IMR-90 (cell line): ENCODE results near the gene MICALL2. TPM values are rescaled to one million over a fixed set of nuclear protein-coding genes. Genes with fewer than 3 reads are reported as not detected.

Source experiments
- ATAC-seq: fragments of 200-7000 bp; cut with Tn5 transposase; 2 replicates; pipeline ENCODE4 v1.9.1; 2020; ENCODE audit warnings: low read depth, mild to moderate bottlenecking, moderate library complexity
- BruUV-seq: library from RNA; stranded (reverse); fragments of 400-500 nt; replicated peaks from 2 replicates; lab custom pipeline; 2021; lab: Mats Ljungman, UMichigan
- CTCF ChIA-PET: fragments of 300-600 bp; formaldehyde crosslinking; extraction: SDS; loops from one replicate; lab custom pipeline; 2021; ENCODE audit warnings: antibody characterized with exemption; lab: Yijun Ruan, JAX
- POLR2A ChIA-PET: fragments of 300-600 bp; sonication (Branson Sonifier 250); formaldehyde crosslinking; loops from one replicate; lab custom pipeline; 2022; ENCODE audit warnings: antibody characterized with exemption; ENCODE audit not compliant: unreplicated experiment; lab: Charles Lee
- DNase-seq: peaks from one replicate; pipeline ENCODE4 v3.0.0; 2013
- H2AFZ ChIP-seq: replicated peaks from 2 replicates; pipeline ENCODE3; 2013; ENCODE audit warnings: low read length, mild to moderate bottlenecking; ENCODE audit not compliant: poor library complexity
- H2AK5ac ChIP-seq: 2 replicates; pipeline ENCODE4 v1.6.1; 2013; ENCODE audit warnings: low read depth, low read length, inconsistent platforms
- H2AK9ac ChIP-seq: replicated peaks from 2 replicates; pipeline ENCODE3; 2013; ENCODE audit warnings: mild to moderate bottlenecking, low read depth, low read length, moderate library complexity; ENCODE audit not compliant: poor library complexity
- H2BK120ac ChIP-seq: 2 replicates; pipeline ENCODE4 v1.6.1; 2013; ENCODE audit warnings: low read depth, low read length, inconsistent platforms
- H2BK15ac ChIP-seq: 3 replicates; pipeline ENCODE4 v1.6.1; 2013; ENCODE audit warnings: low read depth, low read length, inconsistent platforms
- H2BK20ac ChIP-seq: 2 replicates; pipeline ENCODE4 v1.6.1; 2013; ENCODE audit warnings: low read depth, mild to moderate bottlenecking, inconsistent platforms, low read length, moderate library complexity
- H2BK5ac ChIP-seq: 2 replicates; pipeline ENCODE4 v1.6.1; 2013; ENCODE audit warnings: mild to moderate bottlenecking, low read depth, low read length, inconsistent platforms; ENCODE audit not compliant: poor library complexity, severe bottlenecking
- H3K14ac ChIP-seq: replicated peaks from 2 replicates; pipeline ENCODE4 v1.6.1; 2013; ENCODE audit warnings: low read depth, low read length, inconsistent platforms
- H3K18ac ChIP-seq: 2 replicates; pipeline ENCODE4 v1.6.1; 2013; ENCODE audit warnings: low read depth, low read length, control low read depth
- H3K23ac ChIP-seq: 2 replicates; pipeline ENCODE4 v1.6.1; 2013; ENCODE audit warnings: low read depth, low read length, inconsistent platforms
- H3K27ac ChIP-seq: 2 replicates; pipeline ENCODE4 v1.5.1; 2013; ENCODE audit warnings: mild to moderate bottlenecking, control low read depth, low read length; ENCODE audit not compliant: insufficient read depth
- H3K27me3 ChIP-seq: 2 replicates; pipeline ENCODE4 v1.6.1; 2013; ENCODE audit warnings: low read length; ENCODE audit not compliant: control insufficient read depth, insufficient read depth
- H3K36me3 ChIP-seq: 2 replicates; pipeline ENCODE4 v1.6.1; 2013; ENCODE audit warnings: low read length, mixed read lengths; ENCODE audit not compliant: control insufficient read depth, insufficient read depth
- H3K4ac ChIP-seq: 2 replicates; pipeline ENCODE4 v1.6.1; 2013; ENCODE audit warnings: low read depth, low read length, inconsistent platforms
- H3K4me1 ChIP-seq: 2 replicates; pipeline ENCODE4 v1.6.1; 2013; ENCODE audit warnings: low read length, mixed read lengths; ENCODE audit not compliant: control insufficient read depth, insufficient read depth
- H3K4me2 ChIP-seq: 2 replicates; pipeline ENCODE4 v1.6.1; 2013; ENCODE audit warnings: low read depth, mild to moderate bottlenecking, control low read depth, low read length, moderate library complexity
- H3K4me3 ChIP-seq: 2 replicates; pipeline ENCODE4 v1.5.1; 2013; ENCODE audit warnings: low read depth, mild to moderate bottlenecking, control low read depth, low read length, moderate library complexity; ENCODE audit not compliant: insufficient read depth
- H3K56ac ChIP-seq: 2 replicates; pipeline ENCODE4 v1.6.1; 2013; ENCODE audit warnings: low read length, inconsistent platforms; ENCODE audit not compliant: insufficient read depth; ENCODE audit errors: extremely low read depth
- H3K79me1 ChIP-seq, 2 experiments: 2 replicates each; pipeline ENCODE4 v1.6.1; 2013; ENCODE audit warnings: low read length in 2 of 2, inconsistent platforms in 1 of 2, low read depth in 1 of 2
- H3K9ac ChIP-seq: 2 replicates; pipeline ENCODE4 v1.6.1; 2013; ENCODE audit warnings: low read depth, low read length, control low read depth
- H3K9me1 ChIP-seq: 2 replicates; pipeline ENCODE4 v1.6.1; 2013; ENCODE audit warnings: low read length, inconsistent platforms; ENCODE audit not compliant: insufficient read depth
- H3K9me3 ChIP-seq: 2 replicates; pipeline ENCODE4 v1.6.1; 2013; ENCODE audit warnings: low read length; ENCODE audit not compliant: control insufficient read depth, insufficient read depth
- H4K20me1 ChIP-seq: 2 replicates; pipeline ENCODE4 v1.6.1; 2013; ENCODE audit warnings: low read length, inconsistent platforms; ENCODE audit not compliant: insufficient read depth
- H4K5ac ChIP-seq: 2 replicates; pipeline ENCODE4 v1.6.1; 2013; ENCODE audit warnings: mild to moderate bottlenecking, low read depth, low read length, control low read depth
- H4K8ac ChIP-seq, 2 experiments: 2 replicates each; pipeline ENCODE4 v1.6.1; 2013; ENCODE audit warnings: low read depth in 2 of 2, low read length in 2 of 2, control low read depth in 1 of 2, inconsistent platforms in 1 of 2
- H4K91ac ChIP-seq: 2 replicates; pipeline ENCODE4 v1.6.1; 2013; ENCODE audit warnings: low read depth, low read length, inconsistent platforms; ENCODE audit not compliant: insufficient read depth
- MXI1 ChIP-seq: IDR thresholded peaks from 2 replicates; pipeline ENCODE4 v1.6.1; 2012; ENCODE audit warnings: low read depth, mild to moderate bottlenecking, low read length, moderate library complexity, borderline replicate concordance
- RAD21 ChIP-seq: IDR thresholded peaks from 2 replicates; pipeline ENCODE4 v1.6.1; 2012; ENCODE audit warnings: low read length, improper control_type of control experiment
- RFX5 ChIP-seq: IDR thresholded peaks from 2 replicates; pipeline ENCODE4 v1.8.0; 2012; ENCODE audit warnings: low read depth, mild to moderate bottlenecking, low read length, moderate library complexity
- SMC3 ChIP-seq: fragments of 150-350 bp; IDR thresholded peaks from 2 replicates; pipeline ENCODE4 v1.6.1; 2016; ENCODE audit warnings: low read depth, mild to moderate bottlenecking, antibody characterized with exemption, low read length, moderate library complexity
- WGBS, 2 experiments: methylation state at CpG; one replicate each; pipeline versions ENCODE4 v1.1.5 to v1.1.7; 2013; ENCODE audit warnings: missing lambda C conversion rate in 2 of 2; ENCODE audit not compliant: insufficient read length in 1 of 2; ENCODE audit errors: extremely low coverage in 2 of 2; 5-methylcytosine and 5-hydroxymethylcytosine counted together
- dilution Hi-C: fragments of 300-500 bp; cut with HindIII; formaldehyde crosslinking; loops from one replicate; pipeline ENCODE4 v1.14.3; 2018; ENCODE audit warnings: low sequenced_read_pairs; ENCODE audit not compliant: unreplicated experiment
- in situ Hi-C: fragments of 300-500 bp; cut with MboI; formaldehyde crosslinking; loops from 3 replicates; pipeline ENCODE4 v1.14.3; 2019; ENCODE audit warnings: low sequenced_read_pairs, inconsistent platforms, mixed read lengths
- intact Hi-C: fragments of 100-400 bp; cut with micrococcal nuclease; formaldehyde crosslinking; loops from 2 replicates; pipeline ENCODE4 v1.10.0; 2022
- polyA plus RNA-seq, 3 experiments: library from polyadenylated mRNA; depleted of rRNA; stranded (reverse); fragments of >200 nt; gene quantifications; 2 replicates each; pipeline ENCODE4 v1.2.3, GENCODE V29; 2012; ENCODE audit warnings: low replicate concordance in 1 of 3
- total RNA-seq: library from RNA; depleted of rRNA; stranded (reverse); fragments of >200 nt; gene quantifications from 2 replicates; pipeline ENCODE4 v1.2.3, GENCODE V29; 2012

Gene MICALL2
- total and polyA plus RNA-seq, 2 of the 4 experiments (the other 2 are of a cell fraction), result 6.6 to 34.1 TPM

DNA sequence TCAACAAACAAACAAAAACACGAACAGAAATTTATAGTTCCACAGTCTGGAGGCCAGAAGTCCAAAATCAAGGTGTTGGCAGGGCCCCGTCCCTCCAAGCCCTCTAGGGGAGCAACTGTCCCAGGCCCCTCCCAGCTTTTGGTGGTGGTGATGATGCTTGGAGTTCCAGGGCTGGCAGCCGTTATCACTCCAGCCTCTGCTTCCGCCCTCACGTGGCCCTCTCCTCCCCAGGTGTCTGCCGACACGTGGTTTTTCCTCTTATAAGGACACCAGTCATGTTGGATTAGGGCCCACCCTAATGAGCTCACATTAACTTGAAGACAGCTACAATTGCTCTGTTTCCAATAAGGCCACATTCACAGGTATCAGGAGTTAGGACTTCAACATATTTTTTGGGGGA lies 49.7 kb downstream of the MICALL2 start:
- Histone ChIP-seq H2AK9ac (no peak overlapping the region), H2BK20ac (no peak overlapping the region), H2AK5ac (no peak overlapping the region), H3K23ac (no peak overlapping the region), H3K4me2 (no peak overlapping the region), H2AFZ (no peak overlapping the region), H3K9ac (no peak overlapping the region), H3K56ac (no peak overlapping the region), H3K79me1 (no peaks in the 10 kb centered on the region), H3K4me3 (no peak overlapping the region), H4K91ac (no peak overlapping the region), H3K27ac (no peak overlapping the region), H3K4me1 (no peaks in the 10 kb centered on the region), H4K20me1 (no peaks in the 10 kb centered on the region; the same call in 1 of the 2 replicates), H4K5ac (no peak overlapping the region), H3K14ac (no peak overlapping the region), H4K8ac (no peak overlapping the region), H3K18ac (no peak overlapping the region), H2BK5ac (no peak overlapping the region), H3K9me3 (no peaks in the 10 kb centered on the region), H3K27me3 (peaks cover 53% of the 10 kb centered on the region), H3K36me3 (no peaks in the 10 kb centered on the region), H2BK120ac (no peak overlapping the region), H2BK15ac (no peak overlapping the region), H3K4ac (no peak overlapping the region), H3K9me1 (no peaks in the 10 kb centered on the region)
- ChIA-PET CTCF (interaction anchor here (0.7 kb wide), 1 partner anchor 8 kb away, joined by 3 read pairs; no protein-coding TSS in a partner anchor), POLR2A (interaction anchor here (0.6 kb wide), 1 partner anchor 24 kb away, joined by 4 read pairs; no protein-coding TSS in a partner anchor)
- dilution Hi-C loops, result no loop called here
- in situ Hi-C loops, result no loop called here
- ATAC-seq (no peak), DNase-seq (no peak)
- TF ChIP-seq RAD21 (no peak), MXI1 (no peak), RFX5 (no peak), SMC3 (no peak)
- 33% methylated on average over 4 of the region's 7 CpGs; no CpG with 5 or more reads in 1 of the 2 experiments for WGBS, 2 experiments
- BruUV-seq, result no TSS peak
- intact Hi-C loops, result no loop called here
